AG04450 (cell line): Measurements from ENCODE around the gene KRTDAP. TPM values are rescaled to one million over a fixed set of nuclear protein-coding genes. Genes with fewer than 3 reads are reported as not detected.

ENCODE experiments used
- CTCF ChIA-PET: fragments of 300-600, 350-600 bp; formaldehyde crosslinking; extraction: SDS; loops from one replicate; lab custom pipeline; 2022; ENCODE audit warnings: antibody characterized with exemption, inconsistent platforms; lab: Charles Lee
- POLR2A ChIA-PET: fragments of 350-600 bp; formaldehyde crosslinking; extraction: SDS; loops from one replicate; lab custom pipeline; 2021; ENCODE audit warnings: antibody characterized with exemption, inconsistent platforms; lab: Yijun Ruan, JAX
- DNase-seq: peaks from one replicate; pipeline ENCODE4 v3.0.0-alpha.2; 2011; ENCODE audit warnings: low read depth, low spot score
- H3K27ac ChIP-seq: one replicate; pipeline ENCODE4 v1.5.1; 2012; ENCODE audit warnings: low read depth, low read length, control low read depth
- H3K27me3 ChIP-seq: one replicate; pipeline ENCODE4 v1.6.0; 2012; ENCODE audit warnings: low read length; ENCODE audit not compliant: control insufficient read depth, insufficient read depth
- H3K4me3 ChIP-seq: 2 replicates; pipeline ENCODE4 v1.5.1; 2011; ENCODE audit warnings: mild to moderate bottlenecking, low read depth, low read length, control low read depth
- H3K9me3 ChIP-seq: 2 replicates; pipeline ENCODE4 v1.5.1; 2012; ENCODE audit warnings: low read length; ENCODE audit not compliant: control insufficient read depth, insufficient read depth
- CTCF ChIP-seq: IDR thresholded peaks from 2 replicates; pipeline ENCODE4 v1.5.1; 2011; ENCODE audit warnings: low read depth, low read length, control low read depth, inconsistent platforms
- polyA plus RNA-seq: library from polyadenylated mRNA; depleted of rRNA; stranded (reverse); fragments of >200 nt; gene quantifications from 2 replicates; pipeline ENCODE4 v1.2.3, GENCODE V29; 2011; rRNA removed

KRTDAP gene
- polyA plus RNA-seq, 1 experiment = not detected

GRCh38 chr19:35438096-35438495 lies 52.2 kb downstream of the KRTDAP start:
- Histone ChIP-seq H3K27me3 (peaks cover 11% of the 10 kb centered on the region), H3K9me3 (no peaks in the 10 kb centered on the region), H3K4me3 (no peak overlapping the region), H3K27ac (no peak overlapping the region)
- ChIA-PET CTCF (no interaction called here), POLR2A (no interaction called here)
- DNase-seq = no peak
- TF ChIP-seq CTCF = no peak

GRCh38 chr19:35437406-35437951 lies 52.8 kb downstream of the KRTDAP start:
- H3K27me3 ChIP-seq = peaks cover 11% of the 10 kb centered on the region
- no peak for TF ChIP-seq CTCF
- CTCF ChIA-PET = no interaction called here
- H3K4me3 ChIP-seq = no peak overlapping the region
- H3K9me3 ChIP-seq = no peaks in the 10 kb centered on the region
- no peak overlapping the region for H3K27ac ChIP-seq
- POLR2A ChIA-PET = no interaction called here
- DNase-seq = no peak

Other genes with a start within 250 kb of the KRTDAP start
- gene LSR, start 241.5 kb downstream of the KRTDAP start, polyA plus RNA-seq = 0.32 and 0.33 TPM in 2 replicates
- gene USF2, start 221.5 kb downstream of the KRTDAP start, polyA plus RNA-seq = 55.6 and 58.6 TPM in 2 replicates
- gene HAMP, start 207.9 kb downstream of the KRTDAP start, polyA plus RNA-seq = not detected in 2 replicates
- not detected in 2 replicates for gene MAG, start 198.3 kb downstream of the KRTDAP start, polyA plus RNA-seq
- not detected in 2 replicates for gene CD22, start 161.3 kb downstream of the KRTDAP start, polyA plus RNA-seq
- not detected in 2 replicates for gene FFAR1, start 142.6 kb downstream of the KRTDAP start, polyA plus RNA-seq
- gene FFAR3, start 132.0 kb downstream of the KRTDAP start, polyA plus RNA-seq = not detected in 2 replicates
- gene GPR42, start 119.4 kb downstream of the KRTDAP start, polyA plus RNA-seq = not detected in 2 replicates
- not detected in 2 replicates for gene FFAR2, start 42.2 kb downstream of the KRTDAP start, polyA plus RNA-seq
- 1.3 and 1.6 TPM in 2 replicates for gene DMKN, start 23.2 kb upstream of the KRTDAP start, polyA plus RNA-seq
- gene SBSN, start 37.8 kb upstream of the KRTDAP start, polyA plus RNA-seq = 1.8 and 2.1 TPM in 2 replicates
- not detected in 2 replicates for gene GAPDHS, start 43.0 kb upstream of the KRTDAP start, polyA plus RNA-seq
- gene TMEM147, start 55.2 kb upstream of the KRTDAP start, polyA plus RNA-seq = 88.7 and 116 TPM in 2 replicates
- not detected in 2 replicates for gene ATP4A, start 73.2 kb upstream of the KRTDAP start, polyA plus RNA-seq
- not detected in 2 replicates for gene PMIS2, start 95.7 kb upstream of the KRTDAP start, polyA plus RNA-seq
- gene HAUS5, start 122.3 kb upstream of the KRTDAP start, polyA plus RNA-seq = 1.9 and 2.3 TPM in 2 replicates
- 33.4 and 35.6 TPM in 2 replicates for gene RBM42, start 138.6 kb upstream of the KRTDAP start, polyA plus RNA-seq
- gene ETV2, start 151.3 kb upstream of the KRTDAP start, polyA plus RNA-seq = 0.33 and 0.36 TPM in 2 replicates
- gene COX6B1, start 157.9 kb upstream of the KRTDAP start, polyA plus RNA-seq = 398 and 527 TPM in 2 replicates
- 0.07 TPM in 1 of 2 replicates, not detected in the other for gene UPK1A, start 176.1 kb upstream of the KRTDAP start, polyA plus RNA-seq
- not detected in 2 replicates for gene ZBTB32, start 214.1 kb upstream of the KRTDAP start, polyA plus RNA-seq
- 6.1 and 8.7 TPM in 2 replicates for gene KMT2B, start 227.5 kb upstream of the KRTDAP start, polyA plus RNA-seq